NCI-H187 (cell line): Measurements from ENCODE around the gene VAMP4.
"Not testable (repeated sequence)": the region's sequence is repeated elsewhere in the genome, so short reads cannot be mapped to it uniquely, and the experiment has no call there.

Experiments
- DNase-seq, 2 experiments: peaks; one replicate each; lab custom pipeline; 2025; lab: John Stamatoyannopoulos, UW

Gene VAMP4

GRCh38 chr1:171751221-171751620 lies 9.4 kb upstream of the VAMP4 start:
- DNase-seq: no peak

GRCh38 chr1:171748651-171749050 lies 6.8 kb upstream of the VAMP4 start:
- DNase-seq: no peak

GRCh38 chr1:171744986-171745385 lies 3.1 kb upstream of the VAMP4 start:
- DNase-seq: no peak

GRCh38 chr1:171743081-171743870 lies 1.4 kb upstream of the VAMP4 start:
- no peak for DNase-seq

GRCh38 chr1:171742577-171742922 lies 685 bp upstream of the VAMP4 start:
- peak in 1 of 2 experiments; percentile 43 for DNase-seq

- DNase-seq: peak in 1 of 2 experiments; percentile 67
Observed at GRCh38 chr1:171740987-171741871, 636 bp downstream of the VAMP4 start.

- no peak for DNase-seq
Observed at GRCh38 chr1:171740356-171740863, 1.5 kb downstream of the VAMP4 start.

- no peak for DNase-seq
Observed at GRCh38 chr1:171739656-171740055, 2.2 kb downstream of the VAMP4 start.

- DNase-seq: no peak
Observed at GRCh38 chr1:171738911-171739310, 3.0 kb downstream of the VAMP4 start.

- no peak for DNase-seq
Observed at GRCh38 chr1:171736196-171736595, 5.7 kb downstream of the VAMP4 start.

- no peak for DNase-seq
Observed at GRCh38 chr1:171730052-171730451, 11.8 kb downstream of the VAMP4 start.

- DNase-seq: no peak
Observed at GRCh38 chr1:171727778-171728177, 14.1 kb downstream of the VAMP4 start.

GRCh38 chr1:171723180-171723579 lies 18.7 kb downstream of the VAMP4 start:
- not testable (repeated sequence) for DNase-seq

GRCh38 chr1:171718848-171719247 lies 23.0 kb downstream of the VAMP4 start:
- DNase-seq: no peak

- no peak for DNase-seq
Observed at GRCh38 chr1:171718216-171718615, 23.6 kb downstream of the VAMP4 start.

- DNase-seq: no peak
Observed at GRCh38 chr1:171717062-171717718, 24.7 kb downstream of the VAMP4 start.

- DNase-seq: no peak
Observed at GRCh38 chr1:171716616-171717015, 25.2 kb downstream of the VAMP4 start.

- no peak for DNase-seq
Observed at GRCh38 chr1:171715813-171716251, 26.0 kb downstream of the VAMP4 start.

GRCh38 chr1:171712341-171712740 lies 29.5 kb downstream of the VAMP4 start:
- no peak for DNase-seq

GRCh38 chr1:171711643-171712042 lies 30.2 kb downstream of the VAMP4 start:
- DNase-seq: no peak

GRCh38 chr1:171707583-171707982 lies 34.3 kb downstream of the VAMP4 start:
- DNase-seq: no peak

GRCh38 chr1:171702598-171702997 lies 39.3 kb downstream of the VAMP4 start:
- DNase-seq: no peak
